HepG2 (cell line): ENCODE measurements around the gene MTUS2.

Experiments
- POLR2A ChIP-seq, 2 experiments: IDR thresholded peaks; 2 replicates each; pipeline ENCODE4 v1.6.1; 2011; ENCODE audit warnings: low read depth in 2 of 2, low read length in 2 of 2, mild to moderate bottlenecking in 1 of 2, moderate library complexity in 1 of 2; ENCODE audit not compliant: insufficient read depth in 1 of 2
- SATB2 ChIP-seq: sonication (generic); formaldehyde crosslinking; IDR thresholded peaks from 2 replicates; pipeline ENCODE4 v1.5.0; 2020; ENCODE audit warnings: missing genetic modification reagents
- THAP8 ChIP-seq: sonication (generic); formaldehyde crosslinking; IDR thresholded peaks from 2 replicates; pipeline ENCODE4 v1.5.1; 2020; ENCODE audit warnings: missing genetic modification reagents, mild to moderate bottlenecking, borderline replicate concordance
- ZNF224 ChIP-seq: sonication (generic); formaldehyde crosslinking; IDR thresholded peaks from 2 replicates; pipeline ENCODE4 v1.5.0; 2020; ENCODE audit warnings: mild to moderate bottlenecking, missing genetic modification reagents
- ZNF550 ChIP-seq: sonication (generic); formaldehyde crosslinking; IDR thresholded peaks from 2 replicates; pipeline ENCODE4 v1.4.0; 2020; ENCODE audit warnings: mild to moderate bottlenecking, missing genetic modification reagents, borderline replicate concordance
- ZNF580 ChIP-seq: IDR thresholded peaks from 2 replicates; pipeline ENCODE4 v1.6.1; 2016; ENCODE audit warnings: low read depth, borderline replicate concordance

GRCh38 chr13:29143847-29144246 is 323.7 kb downstream of the MTUS2 start:
- TF ChIP-seq ZNF224 (CRISPR knock-in tag), result no peak
- TF ChIP-seq ZNF550 (CRISPR knock-in tag), result no peak
- no peak for TF ChIP-seq SATB2 (CRISPR knock-in tag)
- TF ChIP-seq THAP8 (CRISPR knock-in tag), result no peak
- no peak for TF ChIP-seq POLR2A (IDR thresholded peaks at IDR 0.05; ENCODE audit: insufficient read depth in 1 of 2, low read depth in 2 of 2, low read length in 2 of 2)
- TF ChIP-seq ZNF580, result no peak
